ENCODE measurements around the gene ZNF652.

DNA sequence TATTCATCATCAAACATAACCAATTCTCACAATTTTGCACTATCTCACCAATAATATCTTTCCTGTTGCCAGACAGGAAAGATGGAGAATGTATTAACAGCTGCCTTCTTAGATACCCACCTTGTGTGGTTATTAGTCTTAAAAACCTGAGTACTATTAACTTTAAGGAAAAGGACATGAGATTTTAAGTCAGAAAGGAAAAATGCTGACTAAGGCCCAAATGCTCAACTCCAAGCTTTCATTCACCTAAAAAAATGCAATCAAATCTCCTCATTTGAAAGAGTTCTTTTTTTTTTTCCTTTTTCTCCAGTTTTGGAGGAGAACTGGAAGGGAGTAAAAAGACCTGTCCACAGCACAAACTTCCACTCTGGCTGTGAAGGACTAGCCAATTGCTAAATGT, 70.1 kb downstream of the ZNF652 start:
- TF ChIP-seq, protein P1, sequence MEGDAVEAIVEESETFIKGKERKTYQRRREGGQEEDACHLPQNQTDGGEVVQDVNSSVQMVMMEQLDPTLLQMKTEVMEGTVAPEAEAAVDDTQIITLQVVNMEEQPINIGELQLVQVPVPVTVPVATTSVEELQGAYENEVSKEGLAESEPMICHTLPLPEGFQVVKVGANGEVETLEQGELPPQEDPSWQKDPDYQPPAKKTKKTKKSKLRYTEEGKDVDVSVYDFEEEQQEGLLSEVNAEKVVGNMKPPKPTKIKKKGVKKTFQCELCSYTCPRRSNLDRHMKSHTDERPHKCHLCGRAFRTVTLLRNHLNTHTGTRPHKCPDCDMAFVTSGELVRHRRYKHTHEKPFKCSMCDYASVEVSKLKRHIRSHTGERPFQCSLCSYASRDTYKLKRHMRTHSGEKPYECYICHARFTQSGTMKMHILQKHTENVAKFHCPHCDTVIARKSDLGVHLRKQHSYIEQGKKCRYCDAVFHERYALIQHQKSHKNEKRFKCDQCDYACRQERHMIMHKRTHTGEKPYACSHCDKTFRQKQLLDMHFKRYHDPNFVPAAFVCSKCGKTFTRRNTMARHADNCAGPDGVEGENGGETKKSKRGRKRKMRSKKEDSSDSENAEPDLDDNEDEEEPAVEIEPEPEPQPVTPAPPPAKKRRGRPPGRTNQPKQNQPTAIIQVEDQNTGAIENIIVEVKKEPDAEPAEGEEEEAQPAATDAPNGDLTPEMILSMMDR (conservative IDR thresholded peaks at IDR 0.05; ENCODE audit: low read length): no peak
- no peak for TF ChIP-seq EZH2phosphoT487 (IDR thresholded peaks at IDR 0.05; ENCODE audit: borderline replicate concordance)

Data from Loucy (cell line).